BE2C (cell line): ENCODE measurements around the gene BBC3.

Source experiments
- DNase-seq: peaks from one replicate; pipeline ENCODE4 v3.0.0-alpha.2; 2020
- H3K27me3 ChIP-seq: fragments of 250-450 bp; sonication (Bioruptor Pico); 2 replicates; pipeline ENCODE4 v1.5.1; 2020; ENCODE audit warnings: mild to moderate bottlenecking
- H3K36me3 ChIP-seq: fragments of 250-450 bp; sonication (Bioruptor Pico); 2 replicates; pipeline ENCODE4 v1.5.1; 2020; ENCODE audit warnings: mild to moderate bottlenecking
- H3K4me1 ChIP-seq: fragments of 250-450 bp; sonication (Bioruptor Pico); 2 replicates; pipeline ENCODE4 v1.5.1; 2020
- H3K4me3 ChIP-seq: 2 replicates; pipeline ENCODE4 v1.5.1; 2011; ENCODE audit warnings: low read depth, low read length
- H3K9me3 ChIP-seq: fragments of 250-450 bp; sonication (Bioruptor Pico); 2 replicates; pipeline ENCODE4 v1.5.1; 2020
- CTCF ChIP-seq: IDR thresholded peaks from 2 replicates; pipeline ENCODE4 v1.5.1; 2012; ENCODE audit warnings: mild to moderate bottlenecking, low read depth, low read length

Gene BBC3

GRCh38 chr19:47236072-47236675 is 5.2 kb upstream of the BBC3 start:
- DNase-seq: no peak
- TF ChIP-seq CTCF: no peak
- no peaks in the 10 kb centered on the region for H3K36me3 ChIP-seq
- H3K9me3 ChIP-seq: no peaks in the 10 kb centered on the region
- peaks cover 10% of the 10 kb centered on the region for H3K4me1 ChIP-seq
- no peaks in the 10 kb centered on the region for H3K27me3 ChIP-seq
- no peak overlapping the region for H3K4me3 ChIP-seq

GRCh38 chr19:47232422-47233211 is 1.6 kb upstream of the BBC3 start:
- H3K9me3 ChIP-seq: no peaks in the 10 kb centered on the region
- no peaks in the 10 kb centered on the region for H3K36me3 ChIP-seq
- no peaks in the 10 kb centered on the region for H3K27me3 ChIP-seq
- no peak for DNase-seq
- no peak for TF ChIP-seq CTCF
- no peak overlapping the region for H3K4me3 ChIP-seq
- peaks cover 5% of the 10 kb centered on the region for H3K4me1 ChIP-seq

- Histone ChIP-seq H3K27me3 (no peaks in the 10 kb centered on the region), H3K4me1 (peaks cover 16% of the 10 kb centered on the region), H3K4me3 (peak overlapping the region; percentile 51), H3K9me3 (no peaks in the 10 kb centered on the region), H3K36me3 (no peaks in the 10 kb centered on the region)
- peak; percentile 94 for DNase-seq
- TF ChIP-seq CTCF: no peak
These were observed 436 bp upstream of the BBC3 start for GRCh38 chr19:47231215-47232054.

- peak overlapping the region; percentile 78 for H3K4me3 ChIP-seq
- H3K9me3 ChIP-seq: no peaks in the 10 kb centered on the region
- H3K36me3 ChIP-seq: no peaks in the 10 kb centered on the region
- peaks cover 19% of the 10 kb centered on the region for H3K4me1 ChIP-seq
- TF ChIP-seq CTCF: peak; percentile 52
- no peaks in the 10 kb centered on the region for H3K27me3 ChIP-seq
- peak; percentile 69 for DNase-seq
These were observed 712 bp downstream of the BBC3 start for GRCh38 chr19:47230054-47230920.

- Histone ChIP-seq H3K4me3 (peak overlapping the region; percentile 78), H3K9me3 (no peaks in the 10 kb centered on the region), H3K27me3 (no peaks in the 10 kb centered on the region), H3K36me3 (no peaks in the 10 kb centered on the region), H3K4me1 (peaks cover 19% of the 10 kb centered on the region)
- no peak for TF ChIP-seq CTCF
- DNase-seq: no peak
These were observed 1.3 kb downstream of the BBC3 start for GRCh38 chr19:47229676-47230053.
